Effector memory CD4-positive, alpha-beta T cell (primary cell): ENCODE data around the gene PRKAR1B.
"Not testable (repeated sequence)": the region's sequence is repeated elsewhere in the genome, so short reads cannot be mapped to it uniquely, and the experiment has no call there.

Source experiments
- DNase-seq, 3 donors: peaks; one replicate each; pipeline ENCODE4 v3.0.0-alpha.2; 2020
- H3K27ac ChIP-seq: 2 replicates; pipeline ENCODE4 v1.7.0; 2013; ENCODE audit warnings: mild to moderate bottlenecking, low read length, moderate library complexity; ENCODE audit not compliant: insufficient read depth, poor library complexity, severe bottlenecking
- H3K27me3 ChIP-seq: replicated peaks from 2 replicates; pipeline ENCODE4 v1.7.0; 2013; ENCODE audit warnings: mild to moderate bottlenecking, low read length; ENCODE audit not compliant: insufficient read depth, control insufficient read depth, poor library complexity, severe bottlenecking
- H3K36me3 ChIP-seq: 2 replicates; pipeline ENCODE4 v1.7.0; 2013; ENCODE audit warnings: mild to moderate bottlenecking, low read length, moderate library complexity; ENCODE audit not compliant: control insufficient read depth, insufficient read depth
- H3K4me1 ChIP-seq: 2 replicates; pipeline ENCODE4 v1.7.0; 2013; ENCODE audit warnings: low read length, mild to moderate bottlenecking; ENCODE audit not compliant: control insufficient read depth, insufficient read depth, poor library complexity, severe bottlenecking
- H3K4me3 ChIP-seq: 2 replicates; pipeline ENCODE4 v1.7.0; 2013; ENCODE audit warnings: low read length, low read depth, mild to moderate bottlenecking; ENCODE audit not compliant: insufficient read depth, poor library complexity, severe bottlenecking
- H3K9me3 ChIP-seq: 2 replicates; pipeline ENCODE4 v1.7.0; 2013; ENCODE audit warnings: mild to moderate bottlenecking, low read length, moderate library complexity; ENCODE audit not compliant: control insufficient read depth

Gene PRKAR1B

DNA sequence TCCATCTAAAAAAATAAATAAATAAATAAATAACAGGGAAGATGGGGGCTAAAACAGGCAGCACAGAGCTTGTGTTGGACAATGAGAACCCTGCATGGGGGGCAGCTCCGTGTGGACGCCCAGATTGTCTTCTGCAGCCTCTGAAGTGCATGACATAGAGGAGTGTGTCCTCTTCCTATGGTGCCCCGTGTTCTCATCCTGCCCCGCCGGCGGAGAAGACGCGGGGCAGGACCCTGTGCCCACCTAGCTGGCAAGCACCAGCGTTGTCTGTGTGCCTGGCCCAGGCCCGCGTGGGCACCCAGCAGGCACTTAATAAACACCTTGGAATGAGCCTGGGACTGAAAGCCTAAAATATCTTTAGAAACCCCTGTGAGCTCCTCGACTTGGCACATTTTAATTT is 89.3 kb downstream of the PRKAR1B start:
- no peak overlapping the region for H3K4me3 ChIP-seq
- DNase-seq = no peak
- H3K4me1 ChIP-seq = no peaks in the 10 kb centered on the region
- H3K27ac ChIP-seq = no peak overlapping the region
- H3K9me3 ChIP-seq = no peaks in the 10 kb centered on the region
- H3K36me3 ChIP-seq = no peaks in the 10 kb centered on the region
- H3K27me3 ChIP-seq = no peaks in the 10 kb centered on the region

DNA sequence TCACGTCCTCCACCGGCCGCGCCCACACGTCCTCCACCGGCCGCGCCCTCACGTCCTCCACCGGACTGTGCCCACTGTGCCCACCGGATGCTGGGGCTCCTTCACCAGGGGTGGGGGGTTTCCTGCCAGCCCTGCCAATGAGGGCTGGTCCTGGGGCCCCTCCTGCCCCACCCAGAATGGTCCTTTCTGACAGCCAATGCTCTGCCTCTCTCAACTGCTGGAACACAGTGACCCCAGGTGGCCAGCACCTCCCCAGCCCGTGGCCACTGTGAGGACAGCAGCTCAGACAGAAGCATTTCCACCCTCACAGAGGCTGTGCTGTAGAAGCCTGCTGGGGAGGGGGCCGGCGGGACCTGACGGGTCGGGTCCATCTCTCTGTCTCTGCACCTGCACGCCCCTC is 90.7 kb downstream of the PRKAR1B start:
- H3K9me3 ChIP-seq = no peaks in the 10 kb centered on the region
- no peaks in the 10 kb centered on the region for H3K36me3 ChIP-seq
- no peak overlapping the region for H3K4me3 ChIP-seq
- H3K4me1 ChIP-seq = no peaks in the 10 kb centered on the region
- H3K27ac ChIP-seq = no peak overlapping the region
- DNase-seq = peak; percentile 23 to 36 (median 33)
- no peaks in the 10 kb centered on the region for H3K27me3 ChIP-seq

DNA sequence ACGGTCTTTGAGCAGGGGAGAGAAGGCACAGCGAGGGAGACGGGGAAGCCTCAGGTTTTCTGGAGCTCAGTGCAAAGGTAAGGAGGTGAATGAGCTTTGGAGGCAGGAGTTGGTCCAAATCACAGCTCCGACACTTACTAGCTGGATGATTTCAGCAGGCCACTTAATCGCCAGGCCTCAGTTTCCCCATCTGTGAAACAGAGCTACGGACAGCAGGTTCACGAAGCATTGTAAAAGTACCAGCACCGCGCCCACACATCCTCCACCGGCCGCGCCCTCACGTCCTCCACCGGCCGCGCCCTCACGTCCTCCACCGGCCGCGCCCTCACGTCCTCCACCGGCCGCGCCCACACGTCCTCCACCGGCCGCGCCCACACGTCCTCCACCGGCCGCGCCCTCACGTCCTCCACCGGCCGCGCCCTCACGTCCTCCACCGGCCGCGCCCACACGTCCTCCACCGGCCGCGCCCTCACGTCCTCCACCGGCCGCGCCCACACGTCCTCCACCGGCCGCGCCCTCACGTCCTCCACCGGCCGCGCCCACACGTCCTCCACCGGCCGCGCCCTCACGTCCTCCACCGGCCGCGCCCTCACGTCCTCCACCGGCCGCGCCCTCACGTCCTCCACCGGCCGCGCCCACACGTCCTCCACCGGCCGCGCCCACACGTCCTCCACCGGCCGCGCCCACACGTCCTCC is 91.2 kb downstream of the PRKAR1B start:
- not testable (repeated sequence) for H3K4me3 ChIP-seq, H3K9me3 ChIP-seq, DNase-seq, H3K27me3 ChIP-seq, H3K4me1 ChIP-seq, H3K27ac ChIP-seq, H3K36me3 ChIP-seq

DNA sequence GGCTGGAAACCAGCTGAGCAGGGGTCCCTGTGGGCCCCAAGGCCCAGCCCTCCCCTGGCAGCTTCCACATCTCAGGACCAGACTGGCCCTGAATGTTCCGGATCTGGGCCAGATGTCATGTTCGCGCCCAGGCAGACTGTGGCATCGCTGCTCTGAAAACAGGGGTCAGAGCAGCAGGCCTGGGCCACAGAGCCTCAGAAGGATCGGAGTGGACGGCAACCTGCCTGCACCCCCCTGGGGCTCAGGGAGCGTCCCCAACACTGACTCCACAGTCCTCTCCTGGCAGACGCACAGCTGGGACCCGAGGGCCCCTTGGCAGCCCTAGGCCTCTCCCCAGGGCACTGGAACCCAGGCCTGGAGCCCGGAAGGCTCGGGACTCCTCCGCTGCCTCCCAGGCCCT is 91.9 kb downstream of the PRKAR1B start:
- Histone ChIP-seq H3K4me1 (no peaks in the 10 kb centered on the region), H3K4me3 (no peak overlapping the region), H3K27ac (no peak overlapping the region), H3K36me3 (no peaks in the 10 kb centered on the region), H3K27me3 (no peaks in the 10 kb centered on the region), H3K9me3 (no peaks in the 10 kb centered on the region)
- no peak for DNase-seq

DNA sequence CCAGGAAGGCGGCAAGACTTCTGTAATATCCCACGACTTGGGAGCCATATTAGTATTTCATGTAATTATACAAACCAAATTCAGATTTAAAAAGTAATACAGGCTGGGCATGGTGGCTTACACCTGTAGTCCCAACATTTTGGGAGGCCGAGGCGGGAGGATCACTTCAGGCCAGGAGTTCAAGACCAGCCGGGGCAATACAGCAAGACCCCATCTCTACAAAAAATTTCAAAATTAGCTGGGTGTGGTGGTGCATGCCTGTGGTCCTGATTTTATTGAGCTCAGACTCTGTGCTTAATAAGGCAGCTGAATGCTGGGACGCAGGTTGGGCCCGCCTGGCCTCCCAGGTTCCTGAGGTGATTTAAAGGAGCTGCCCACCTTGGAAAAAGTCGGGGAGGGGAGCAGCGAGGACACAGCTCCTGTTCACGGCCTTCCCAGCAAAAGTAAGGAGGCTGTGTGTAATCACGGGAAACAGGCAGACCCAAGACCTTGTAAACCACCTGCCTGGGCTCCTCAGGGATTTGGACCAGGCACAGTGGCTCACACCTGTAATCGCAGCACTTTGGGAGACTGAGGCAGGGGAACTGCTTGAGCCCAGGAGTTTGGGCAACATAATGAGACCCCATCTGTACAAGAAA is 93.6 kb downstream of the PRKAR1B start:
- H3K4me1 ChIP-seq = no peaks in the 10 kb centered on the region
- no peaks in the 10 kb centered on the region for H3K27me3 ChIP-seq
- H3K9me3 ChIP-seq = no peaks in the 10 kb centered on the region
- no peak for DNase-seq
- H3K4me3 ChIP-seq = no peak overlapping the region
- H3K27ac ChIP-seq = no peak overlapping the region
- H3K36me3 ChIP-seq = no peaks in the 10 kb centered on the region

DNA sequence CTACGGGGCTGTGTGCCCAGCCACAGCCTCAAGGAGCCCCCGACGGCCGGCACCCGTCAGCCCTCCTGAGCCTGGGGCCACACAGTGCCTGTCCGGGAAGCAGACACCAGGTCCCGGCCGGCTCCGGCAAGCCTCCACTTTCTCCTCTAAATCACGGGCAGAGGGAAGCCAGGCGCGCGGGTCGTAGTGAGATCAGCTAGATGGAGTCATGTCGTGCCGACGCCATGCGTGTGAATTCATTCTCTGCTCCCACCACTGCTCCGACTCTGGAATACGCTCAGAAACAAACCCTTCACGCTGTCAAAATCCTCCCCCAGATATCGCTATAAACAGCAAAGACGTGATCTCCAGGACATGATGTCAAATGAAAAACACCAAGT is 94.3 kb downstream of the PRKAR1B start:
- no peak for DNase-seq
- H3K9me3 ChIP-seq = no peaks in the 10 kb centered on the region
- no peak overlapping the region for H3K27ac ChIP-seq
- no peaks in the 10 kb centered on the region for H3K27me3 ChIP-seq
- no peak overlapping the region for H3K4me3 ChIP-seq
- no peaks in the 10 kb centered on the region for H3K4me1 ChIP-seq
- no peaks in the 10 kb centered on the region for H3K36me3 ChIP-seq

DNA sequence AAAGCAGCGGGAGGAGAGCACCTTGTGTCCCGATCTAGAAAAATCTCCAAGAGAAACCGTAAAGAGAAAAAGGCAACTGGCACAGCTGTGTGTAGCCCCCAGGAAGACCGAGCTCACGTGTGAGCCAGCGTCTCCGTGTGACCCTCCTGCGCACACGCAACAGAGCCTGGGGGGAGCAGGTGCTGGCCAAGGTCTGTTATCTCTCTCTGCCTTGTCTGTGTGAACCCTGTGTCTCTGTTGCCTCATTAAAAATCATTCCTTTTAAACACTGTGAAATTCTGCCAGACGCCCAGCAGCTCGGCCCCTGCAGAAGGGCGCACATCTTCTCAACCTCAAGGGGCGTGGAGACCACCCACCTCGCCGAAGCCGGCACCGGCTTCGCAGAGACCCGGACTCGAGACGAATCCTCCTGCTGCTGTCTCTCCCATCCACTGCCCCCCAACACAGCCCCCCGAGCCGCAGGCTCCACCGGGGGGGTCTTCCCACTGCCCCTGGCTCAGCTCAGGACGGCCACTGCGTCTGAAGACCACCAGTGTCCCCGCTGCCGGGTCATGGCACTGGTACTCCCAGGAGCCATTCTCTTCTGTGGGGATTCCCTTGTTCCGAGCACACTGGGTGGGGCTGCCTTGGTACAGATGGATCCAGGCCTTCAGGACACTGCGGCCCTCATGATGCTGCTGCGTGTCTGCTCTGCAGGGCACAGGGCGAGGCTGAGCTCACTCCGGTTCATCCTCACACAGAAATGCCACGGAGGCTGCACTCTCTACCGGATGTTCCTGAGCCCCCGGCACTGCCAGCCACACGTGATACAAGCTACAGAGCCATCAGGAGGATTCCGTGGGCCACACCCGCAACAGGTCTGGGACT is 94.9 kb downstream of the PRKAR1B start:
- no peaks in the 10 kb centered on the region for H3K9me3 ChIP-seq
- no peaks in the 10 kb centered on the region for H3K4me1 ChIP-seq
- H3K27me3 ChIP-seq = no peaks in the 10 kb centered on the region
- H3K27ac ChIP-seq = no peak overlapping the region
- H3K36me3 ChIP-seq = no peaks in the 10 kb centered on the region
- no peak for DNase-seq
- no peak overlapping the region for H3K4me3 ChIP-seq

DNA sequence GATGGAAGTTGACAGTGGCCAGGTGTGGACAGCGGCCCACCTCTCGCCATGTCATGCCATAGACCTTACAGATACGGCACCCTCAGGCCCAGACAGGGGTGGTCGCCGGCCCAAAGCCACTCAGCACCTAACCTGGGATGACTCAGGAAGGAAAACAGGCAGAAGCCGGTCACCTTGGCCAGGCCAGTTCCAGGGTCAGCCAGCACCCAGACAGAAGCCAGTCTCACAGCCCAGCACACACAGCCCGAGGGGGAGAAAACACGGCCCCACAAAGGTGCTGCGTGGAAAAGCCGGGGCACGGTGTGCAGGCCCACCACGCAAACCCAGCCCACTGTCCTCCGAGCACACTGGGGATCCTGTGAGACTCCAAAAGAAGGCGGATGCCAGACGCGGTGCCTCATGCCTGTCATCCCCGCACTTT is 95.8 kb downstream of the PRKAR1B start:
- Histone ChIP-seq H3K27me3 (no peaks in the 10 kb centered on the region), H3K4me3 (no peak overlapping the region), H3K4me1 (no peaks in the 10 kb centered on the region), H3K9me3 (no peaks in the 10 kb centered on the region), H3K27ac (no peak overlapping the region), H3K36me3 (no peaks in the 10 kb centered on the region)
- no peak for DNase-seq

DNA sequence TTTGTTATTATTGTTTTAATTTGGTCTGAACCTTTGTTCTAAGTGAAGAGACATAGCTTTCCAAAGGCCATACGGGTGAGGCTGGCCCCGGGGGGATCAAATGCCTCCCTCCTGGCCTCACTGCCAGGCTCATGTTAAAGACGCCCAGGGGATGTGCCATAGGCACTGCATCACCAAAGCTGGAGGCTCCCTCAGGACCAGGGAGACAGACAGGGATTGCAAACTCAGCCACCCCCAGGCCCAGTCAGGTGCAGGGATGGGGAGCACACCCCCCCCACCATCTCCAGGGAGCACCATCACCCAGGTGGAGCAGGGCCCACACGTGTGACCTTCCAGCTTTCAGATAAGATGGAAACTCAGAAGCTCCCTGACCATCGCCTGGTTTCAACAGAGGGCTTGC is 96.5 kb downstream of the PRKAR1B start:
- Histone ChIP-seq H3K4me1 (no peaks in the 10 kb centered on the region), H3K4me3 (no peak overlapping the region), H3K27ac (no peak overlapping the region), H3K9me3 (peaks cover under 1% of the 10 kb centered on the region), H3K36me3 (no peaks in the 10 kb centered on the region), H3K27me3 (no peaks in the 10 kb centered on the region)
- DNase-seq = no peak

DNA sequence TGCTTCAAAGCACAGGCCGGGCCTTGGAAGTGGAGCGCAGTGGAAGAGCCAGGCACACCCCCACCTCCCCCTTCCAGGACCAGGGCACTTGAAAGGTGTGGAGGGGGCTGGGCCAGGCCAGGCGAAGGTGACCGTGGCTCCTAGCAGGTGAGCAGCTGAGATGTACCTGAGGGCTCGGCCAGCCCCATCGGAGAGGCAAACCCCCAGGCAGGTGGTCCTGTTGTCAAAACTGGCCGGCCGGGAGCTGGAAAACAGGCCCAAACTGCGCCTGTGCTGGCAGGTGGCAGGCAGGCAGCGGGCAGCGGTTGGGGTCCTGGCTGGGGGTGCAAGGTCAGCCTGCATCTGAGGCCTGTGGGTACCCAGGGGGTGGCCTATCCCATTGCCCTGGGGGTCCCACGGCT is 97.0 kb downstream of the PRKAR1B start:
- no peaks in the 10 kb centered on the region for H3K36me3 ChIP-seq
- DNase-seq = no peak

More for the DNA sequence above, 97.0 kb downstream of the PRKAR1B start:
- Histone ChIP-seq H3K4me1 (no peaks in the 10 kb centered on the region), H3K9me3 (peaks cover 4% of the 10 kb centered on the region), H3K27me3 (no peaks in the 10 kb centered on the region), H3K4me3 (no peak overlapping the region), H3K27ac (no peak overlapping the region)
